ENCODE data around the gene IRGM. TPM values are rescaled to one million over a fixed set of nuclear protein-coding genes. Genes with fewer than 3 reads are reported as not detected.

Gene IRGM
- total and polyA plus RNA-seq, 8 donors, result 0.07 to 0.09 TPM; not detected in 6

- intact Hi-C loops (cut with DNase I), result no loop called here
- Histone ChIP-seq H3K9me3 (no peaks in the 10 kb centered on the region), H3K36me3 (no peaks in the 10 kb centered on the region), H3K27me3 (no peaks in the 10 kb centered on the region), H3K4me1 (no peaks in the 10 kb centered on the region), H3K27ac (no peak overlapping the region), H3K4me3 (no peak overlapping the region)
- WGBS, 2 donors, result 28 to 55% methylated on average over 2 of the region's 2 CpGs
- TF ChIP-seq CTCF (IDR thresholded peaks at IDR 0.05), result no peak
- ATAC-seq (no peak), FAIRE-seq (no peak), DNase-seq (no peak)
These were observed 14.0 kb downstream of the IRGM start for GRCh38 chr5:150860246-150860821.

- Histone ChIP-seq H3K36me3 (no peaks in the 10 kb centered on the region), H3K27me3 (no peaks in the 10 kb centered on the region), H3K4me3 (no peak overlapping the region), H3K9me3 (no peaks in the 10 kb centered on the region), H3K4me1 (no peaks in the 10 kb centered on the region), H3K27ac (no peak overlapping the region)
- TF ChIP-seq CTCF (IDR thresholded peaks at IDR 0.05), result no peak
- DNase-seq (no peak), ATAC-seq (no peak), FAIRE-seq (no peak)
- intact Hi-C loops (cut with DNase I), result no loop called here
- WGBS, 2 donors, result 89 to 94% methylated on average over 1 of the region's 1 CpG
These were observed 15.7 kb downstream of the IRGM start for GRCh38 chr5:150862070-150862469.

GRCh38 chr5:150879358-150879757 is 33.0 kb downstream of the IRGM start:
- intact Hi-C loops (cut with DNase I), result no loop called here
- Histone ChIP-seq H3K4me3 (no peak overlapping the region), H3K27me3 (no peaks in the 10 kb centered on the region), H3K27ac (no peak overlapping the region), H3K4me1 (no peaks in the 10 kb centered on the region), H3K36me3 (no peaks in the 10 kb centered on the region), H3K9me3 (peaks cover 0 to 5% (median 1%) of the 10 kb centered on the region in 4 donors)
- DNase-seq (no peak), FAIRE-seq (no peak), ATAC-seq (no peak)
- no peak for TF ChIP-seq CTCF (IDR thresholded peaks at IDR 0.05)

- no peak overlapping the region for H3K4me3 ChIP-seq
- no peaks in the 10 kb centered on the region for H3K27me3 ChIP-seq
- DNase-seq (no peak), ATAC-seq (no peak), FAIRE-seq (no peak)
- intact Hi-C loops (cut with DNase I), result no loop called here
- TF ChIP-seq CTCF (IDR thresholded peaks at IDR 0.05), result no peak
- peaks cover 0 to 14% (median 11%) of the 10 kb centered on the region in 3 donors for H3K36me3 ChIP-seq
- H3K4me1 ChIP-seq, result no peaks in the 10 kb centered on the region
- H3K27ac ChIP-seq, result no peak overlapping the region
- peaks cover 2 to 24% (median 11%) of the 10 kb centered on the region in 4 donors for H3K9me3 ChIP-seq
- WGBS, 2 donors, result 94 to 96% methylated on average over 8 of the region's 8 CpGs
These were observed 49.4 kb downstream of the IRGM start for GRCh38 chr5:150895431-150896428.

Other genes with a start within 250 kb of the IRGM start
- gene SYNPO, start 205.9 kb upstream of the IRGM start, total RNA-seq, result 10 to 100 TPM; 23.3 to 68.3 (median 28.4) TPM
- 10 to 100 TPM; 28.8 TPM for gene SYNPO, start 205.9 kb upstream of the IRGM start, polyA plus RNA-seq
- under 1 TPM in 5 of 6 donors, not detected in 1; 0.05 to 0.50 (median 0.31) TPM for gene MYOZ3, start 185.3 kb upstream of the IRGM start, total RNA-seq
- gene MYOZ3, start 185.3 kb upstream of the IRGM start, polyA plus RNA-seq, result under 1 TPM; 0.23 to 0.28 TPM
- gene RBM22, start 145.5 kb upstream of the IRGM start, total RNA-seq, result 10 to 100 TPM; 14.8 to 25.9 (median 18.4) TPM
- gene RBM22, start 145.5 kb upstream of the IRGM start, polyA plus RNA-seq, result 10 to 100 TPM; 21.3 to 32.3 TPM
- 10 to 100 TPM; 36.9 to 61.1 (median 45.3) TPM for gene DCTN4, start 87.5 kb upstream of the IRGM start, total RNA-seq
- 10 to 100 TPM; 13.8 to 21.5 TPM for gene DCTN4, start 87.5 kb upstream of the IRGM start, polyA plus RNA-seq
- gene SMIM3, start 67.8 kb upstream of the IRGM start, total RNA-seq, result 10 to 100 TPM; 10.3 to 33.1 (median 14.2) TPM
- gene SMIM3, start 67.8 kb upstream of the IRGM start, polyA plus RNA-seq, result 10 to 100 TPM in 1 of 2 donors, 1 to 10 TPM in 1; 9.7 to 13.3 TPM
- gene ZNF300, start 58.5 kb downstream of the IRGM start, total RNA-seq, result 1 to 10 TPM; 1.2 to 4.3 (median 2.0) TPM
- gene ZNF300, start 58.5 kb downstream of the IRGM start, polyA plus RNA-seq, result 1 to 10 TPM; 6.5 to 8.6 TPM
- 100 to 1,000 TPM in 1 of 6 donors, 10 to 100 TPM in 5; 26.3 to 131 (median 46.5) TPM for gene GPX3, start 174.1 kb downstream of the IRGM start, total RNA-seq
- 100 to 1,000 TPM; 271 to 298 TPM for gene GPX3, start 174.1 kb downstream of the IRGM start, polyA plus RNA-seq
- gene TNIP1, start 234.5 kb downstream of the IRGM start, total RNA-seq, result 100 to 1,000 TPM in 1 of 6 donors, 10 to 100 TPM in 5; 66.3 to 118 (median 71.0) TPM
- gene TNIP1, start 234.5 kb downstream of the IRGM start, polyA plus RNA-seq, result 10 to 100 TPM; 36.4 to 54.7 TPM

All from pancreas (tissue), 10 donors.